Heart left ventricle (tissue), 16 donors: ENCODE results near the gene CLEC4M. TPM values are rescaled to one million over a fixed set of nuclear protein-coding genes. Genes with fewer than 3 reads are reported as not detected.
A peak's percentile ranks its signal among the peaks of the same experiment; 100 is the strongest.

Experiments
- ATAC-seq, 4 donors: fragments of 200-7000 bp; cut with Tn5 transposase; one replicate each; pipeline ENCODE4 v1.9.1; 2020 to 2022; ENCODE audit warnings: moderate library complexity in 4 of 4, mild to moderate bottlenecking in 3 of 4, moderate number of reproducible peaks in 1 of 4
- DNase-seq, 5 donors: peaks; one replicate each; pipeline ENCODE4 v3.0.0-alpha.2; 2020
- H3K27ac ChIP-seq, 12 donors: fragments of 200-600 bp; sonication (generic) in 4 of 12; one replicate each; pipeline versions ENCODE4 v1.5.0 to v1.8.0; 2016 to 2022; ENCODE audit warnings: mild to moderate bottlenecking in 2 of 12
- H3K27me3 ChIP-seq, 9 donors: fragments of 200-600 bp; sonication (generic) in 2 of 9; one replicate each; pipeline versions ENCODE4 v1.5.1 to v1.8.0; 2016 to 2022; ENCODE audit warnings: mild to moderate bottlenecking in 3 of 9
- H3K36me3 ChIP-seq, 9 donors: fragments of 200-600 bp; sonication (generic) in 2 of 9; one replicate each; pipeline versions ENCODE4 v1.5.0 to v1.8.0; 2018 to 2022; ENCODE audit warnings: mild to moderate bottlenecking in 2 of 9
- H3K4me1 ChIP-seq, 12 donors: fragments of 200-600 bp; sonication (generic) in 4 of 12; one replicate each; pipeline versions ENCODE4 v1.5.0 to v1.8.0; 2016 to 2022; ENCODE audit warnings: mild to moderate bottlenecking in 3 of 12
- H3K4me3 ChIP-seq, 12 donors: fragments of 200-600 bp; sonication (generic) in 4 of 12; one replicate each; pipeline versions ENCODE4 v1.5.0 to v1.8.0; 2017 to 2022; ENCODE audit warnings: mild to moderate bottlenecking in 9 of 12, moderate library complexity in 4 of 12
- H3K9me3 ChIP-seq, 12 donors: fragments of 200-600 bp; sonication (generic) in 4 of 12; one replicate each; pipeline versions ENCODE4 v1.5.0 to v1.8.0; 2016 to 2022; ENCODE audit warnings: mild to moderate bottlenecking in 1 of 12
- POLR2A ChIP-seq, 2 donors: fragments of 450-650 bp; IDR thresholded peaks; one replicate each; pipeline ENCODE4 v1.6.1; 2017; ENCODE audit warnings: antibody characterized with exemption in 2 of 2, mild to moderate bottlenecking in 2 of 2, moderate library complexity in 2 of 2
- WGBS, 4 donors: extraction: QIAGEN DNeasy Blood & Tissue Kit in 2 of 4; methylation state at CpG; one replicate each; pipeline versions ENCODE4 v1.1.5 to v1.1.7; 2013 to 2018; 5-methylcytosine and 5-hydroxymethylcytosine counted together
- intact Hi-C, 10 donors: fragments of 100-400 bp; cut with DNase I; formaldehyde crosslinking; loops; one replicate each; pipeline versions ENCODE4 v1.11.1 to v1.14.2; 2022
- polyA plus RNA-seq, 2 donors: library from polyadenylated mRNA; stranded (reverse); fragments of 200-250 nt; gene quantifications; one replicate each; pipeline ENCODE4 v1.2.3, GENCODE V29; 2013
- total RNA-seq, 9 donors: library from RNA; depleted of rRNA in 2 of 9; stranded (reverse); fragments of >200 nt in 2 of 9; fragmentation: NEBNext Ultra II Directional in 3 of 9; extraction: Animal tissue kit (Norgen Biotek cat#: 25700) in 3 of 9; gene quantifications; one replicate each; pipeline versions ENCODE4 v1.1.0 to v1.2.4, GENCODE V29; 2016 to 2023
- TF ChIP-seq, protein P1 (sequence below), 12 donors: fragments of 200-600 bp; sonication (generic) in 4 of 12; IDR thresholded peaks; one replicate each; pipeline versions ENCODE4 v1.5.0 to v1.8.0; 2018 to 2022; ENCODE audit warnings: antibody characterized with exemption in 12 of 12, mild to moderate bottlenecking in 5 of 12
- donor health status: ischemic (EF 13 %, LVEDD 7.1; RV severe dilation, severe dysfunction).
- donor health status: healthy with polysubstance abuse.
- donor health status: DM: no; HTN: yes; CAD: no.
- donor health status: DM: no; HTN: no; CAD: no.
- donor health status: ischemic (EF 25% LVEDD 6.9; RV normal size, moderate dysfunction).
- donor health status: ischemic (EF 25% LVEDD 5.7; RV mildly dilated, moderate dysfunction).
- donor health status: healthy.
- donor health status: DM: yes; HTN: yes; CAD: no.
- donor health status: ischemic (EF 35%, LVEDD 5.7; RV mildly dilated, moderate dysfunction).
- donor health status: nonischemic (EF 11% LVEDD 7.7; RV severe dilation, severe dysfunction).
- donor health status: DM: yes; HTN: yes; CAD: no.
- donor health status: PGD.
- donor health status: ischemic (EF 29% LVEDD 5.4; RV normal size, mild dysfunction).
- donor health status: nonischemic (EF 23%, LVEDD 6.1; RV moderate dilation, normal function).

The CLEC4M gene
- total and polyA plus RNA-seq, 11 donors, result not detected

- peaks cover 0 to 9% (median 0%) of the 10 kb centered on the region in 12 donors for H3K9me3 ChIP-seq
- ATAC-seq, result peak in 3 of 4 donors; percentile 31 to 78 (median 66)
- intact Hi-C loops, result loop anchor here in 1 of 10 donors (10.0 kb wide), 1 partner anchor 202 kb away; no protein-coding TSS in a partner anchor
- peak in 2 of 5 donors; percentile 44 to 64 for DNase-seq
- H3K27me3 ChIP-seq, result peaks cover 18 to 79% (median 42%) of the 10 kb centered on the region in 9 donors
- WGBS, 4 donors, result 7 to 20% (median 18%) methylated on average over 6 to 10 of the region's 10 CpGs
- H3K27ac ChIP-seq, result peak overlapping the region in 1 of 12 donors; percentile 8
- TF ChIP-seq POLR2A (IDR thresholded peaks at IDR 0.05), result peak in 1 of 2 donors; percentile 43
- TF ChIP-seq, protein P1, sequence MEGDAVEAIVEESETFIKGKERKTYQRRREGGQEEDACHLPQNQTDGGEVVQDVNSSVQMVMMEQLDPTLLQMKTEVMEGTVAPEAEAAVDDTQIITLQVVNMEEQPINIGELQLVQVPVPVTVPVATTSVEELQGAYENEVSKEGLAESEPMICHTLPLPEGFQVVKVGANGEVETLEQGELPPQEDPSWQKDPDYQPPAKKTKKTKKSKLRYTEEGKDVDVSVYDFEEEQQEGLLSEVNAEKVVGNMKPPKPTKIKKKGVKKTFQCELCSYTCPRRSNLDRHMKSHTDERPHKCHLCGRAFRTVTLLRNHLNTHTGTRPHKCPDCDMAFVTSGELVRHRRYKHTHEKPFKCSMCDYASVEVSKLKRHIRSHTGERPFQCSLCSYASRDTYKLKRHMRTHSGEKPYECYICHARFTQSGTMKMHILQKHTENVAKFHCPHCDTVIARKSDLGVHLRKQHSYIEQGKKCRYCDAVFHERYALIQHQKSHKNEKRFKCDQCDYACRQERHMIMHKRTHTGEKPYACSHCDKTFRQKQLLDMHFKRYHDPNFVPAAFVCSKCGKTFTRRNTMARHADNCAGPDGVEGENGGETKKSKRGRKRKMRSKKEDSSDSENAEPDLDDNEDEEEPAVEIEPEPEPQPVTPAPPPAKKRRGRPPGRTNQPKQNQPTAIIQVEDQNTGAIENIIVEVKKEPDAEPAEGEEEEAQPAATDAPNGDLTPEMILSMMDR (IDR thresholded peaks at IDR 0.05), result no peak
- H3K4me3 ChIP-seq, result peak overlapping the region in 4 of 12 donors; percentile 17 to 46 (median 29)
- H3K4me1 ChIP-seq, result peaks cover 0 to 12% (median 0%) of the 10 kb centered on the region in 12 donors
- no peaks in the 10 kb centered on the region for H3K36me3 ChIP-seq
Observed at GRCh38 chr19:7787141-7787540, 24.1 kb downstream of the CLEC4M start.

GRCh38 chr19:7787602-7788177 is 24.6 kb downstream of the CLEC4M start:
- no peaks in the 10 kb centered on the region for H3K36me3 ChIP-seq
- peak overlapping the region in 8 of 12 donors; percentile 1 to 46 (median 22) for H3K4me3 ChIP-seq
- DNase-seq (no peak), ATAC-seq (no peak)
- no peak for TF ChIP-seq POLR2A (IDR thresholded peaks at IDR 0.05)
- TF ChIP-seq, protein P1 (IDR thresholded peaks at IDR 0.05), result no peak
- H3K9me3 ChIP-seq, result peaks cover 0 to 9% (median 0%) of the 10 kb centered on the region in 12 donors
- WGBS, 4 donors, result 10 to 19% (median 11%) methylated on average over 13 to 22 of the region's 22 CpGs
- H3K27me3 ChIP-seq, result peaks cover 18 to 74% (median 44%) of the 10 kb centered on the region in 9 donors
- peaks cover 0 to 12% (median 0%) of the 10 kb centered on the region in 12 donors for H3K4me1 ChIP-seq
- peak overlapping the region in 1 of 12 donors; percentile 8 for H3K27ac ChIP-seq
- intact Hi-C loops, result loop anchor here in 1 of 10 donors (10.0 kb wide), 1 partner anchor 203 kb away; no protein-coding TSS in a partner anchor

DNA sequence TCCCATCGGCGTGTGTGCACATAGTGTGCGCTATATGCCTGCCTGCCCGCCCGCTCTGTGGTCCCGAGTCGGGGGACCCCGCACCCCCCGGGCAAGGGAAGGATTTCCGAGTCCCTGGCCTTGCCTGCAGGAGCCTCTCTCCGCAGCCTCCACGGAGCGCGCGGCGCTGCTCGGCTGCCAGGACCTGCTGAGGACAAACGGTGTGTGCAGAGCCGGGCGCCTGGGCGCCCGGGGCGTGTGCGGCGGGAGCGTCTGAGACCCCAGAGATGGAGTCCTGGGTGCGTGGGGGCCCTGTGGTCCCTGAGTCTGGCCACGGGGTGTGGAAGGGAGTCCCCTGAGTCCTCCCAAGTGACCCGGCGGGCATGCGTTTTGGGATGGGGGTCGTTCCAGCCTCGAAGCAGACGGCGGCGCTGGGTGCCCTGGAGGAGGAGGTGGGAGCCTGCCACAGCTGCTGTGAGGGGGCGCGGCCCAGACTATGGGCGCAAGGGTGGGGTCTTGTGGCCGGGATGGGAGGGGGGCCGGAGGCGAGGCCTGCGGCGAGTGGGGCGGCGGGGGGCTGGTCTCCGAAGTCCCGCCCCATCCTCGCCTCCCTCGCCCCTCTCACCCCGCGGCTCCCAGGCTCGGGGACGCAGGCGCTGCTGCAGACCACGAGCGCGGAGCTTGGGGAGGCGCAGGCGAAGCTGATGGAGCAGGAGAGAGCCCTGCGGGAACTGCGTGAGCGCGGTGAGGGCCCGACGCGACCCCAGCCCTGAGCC is 25.3 kb downstream of the CLEC4M start:
- peak in 1 of 5 donors; percentile 60 for DNase-seq
- Histone ChIP-seq H3K27me3 (peaks cover 18 to 71% (median 44%) of the 10 kb centered on the region in 9 donors), H3K27ac (no peak overlapping the region), H3K36me3 (no peaks in the 10 kb centered on the region), H3K4me1 (peaks cover 0 to 12% (median 0%) of the 10 kb centered on the region in 12 donors), H3K9me3 (peaks cover 0 to 9% (median 0%) of the 10 kb centered on the region in 12 donors), H3K4me3 (peak overlapping the region in 7 of 12 donors; percentile 1 to 46 (median 27))
- peak in 2 of 4 donors; percentile 12 to 22 for ATAC-seq
- TF ChIP-seq POLR2A (IDR thresholded peaks at IDR 0.05), result no peak
- TF ChIP-seq, protein P1 (IDR thresholded peaks at IDR 0.05), result no peak
- WGBS, 4 donors, result 2 to 3% (median 2%) methylated on average over 17 to 67 of the region's 67 CpGs
- intact Hi-C loops, result loop anchor here in 1 of 10 donors (10.0 kb wide), 1 partner anchor 204 kb away; no protein-coding TSS in a partner anchor
